Raji (cell line): ENCODE results near the gene MYLK.

Source experiments
- POLR2A ChIP-seq: IDR thresholded peaks from 2 replicates; pipeline ENCODE4 v1.6.1; 2011; ENCODE audit warnings: low read depth, low read length, control low read depth; ENCODE audit not compliant: insufficient read depth

MYLK gene

DNA sequence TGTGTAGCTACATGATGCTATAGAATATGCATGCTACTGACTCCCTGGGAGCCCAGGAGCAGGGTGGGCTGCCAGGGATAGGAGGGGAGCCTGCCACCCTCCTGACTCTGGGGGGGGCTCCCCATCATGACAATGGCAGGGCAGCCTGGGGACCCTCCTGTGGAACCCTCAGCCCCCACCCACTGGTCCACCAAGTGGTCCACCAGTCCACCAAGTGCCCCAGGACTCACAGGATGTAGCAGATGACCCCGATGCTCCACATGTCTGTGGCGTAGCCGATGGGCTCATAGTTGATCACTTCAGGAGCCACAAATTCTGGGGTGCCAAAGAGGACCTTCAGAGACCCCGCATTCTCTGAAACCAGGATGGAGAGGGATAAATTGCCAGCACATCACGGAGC is 246.3 kb downstream of the MYLK start:
- TF ChIP-seq POLR2A, result no peak

- TF ChIP-seq POLR2A, result no peak
Observed at GRCh38 chr3:123637131-123637530, 247.0 kb downstream of the MYLK start.

DNA sequence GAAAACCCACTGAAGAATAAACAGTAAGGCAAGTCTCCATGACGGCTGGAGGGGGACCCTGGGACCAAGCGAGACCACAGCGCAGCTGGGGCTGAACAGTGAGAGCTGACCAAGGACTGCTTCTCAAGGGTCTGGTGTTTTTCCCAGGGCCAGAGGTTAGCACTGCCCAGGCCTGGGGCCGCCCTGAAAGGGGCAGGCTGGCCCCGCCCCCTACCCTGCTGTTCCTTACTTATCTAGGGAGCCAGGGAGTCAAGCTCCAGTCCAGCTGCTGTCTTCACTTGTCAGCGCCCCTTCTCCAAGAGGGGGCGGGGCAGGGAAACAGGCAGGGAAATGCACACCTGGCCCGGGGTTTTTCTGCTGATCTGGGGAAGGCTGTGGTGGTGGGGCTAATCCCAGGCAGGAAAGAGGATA is 247.7 kb downstream of the MYLK start:
- TF ChIP-seq POLR2A, result no peak

DNA sequence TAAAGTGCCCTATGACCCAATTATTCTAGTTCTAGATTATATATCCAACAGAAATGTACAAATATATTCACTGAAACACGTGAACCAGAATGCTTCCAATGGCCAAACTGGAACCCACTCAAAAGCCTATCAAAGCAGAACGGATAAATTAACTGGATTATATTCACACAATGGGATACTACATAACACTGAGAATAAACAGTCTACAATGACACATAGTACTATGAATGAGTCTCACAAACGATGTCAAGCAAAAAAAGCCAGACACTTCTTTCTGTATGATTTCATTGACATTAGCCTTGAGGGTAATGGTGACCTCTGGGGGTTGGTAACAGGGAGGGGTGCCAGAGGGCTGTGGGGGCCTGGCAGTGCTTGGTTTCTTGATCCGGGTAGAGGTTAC is 248.4 kb downstream of the MYLK start:
- no peak for TF ChIP-seq POLR2A

GRCh38 chr3:123635217-123635616 is 248.9 kb downstream of the MYLK start:
- TF ChIP-seq POLR2A, result no peak

GRCh38 chr3:123634149-123635051 is 249.7 kb downstream of the MYLK start:
- TF ChIP-seq POLR2A, result no peak

- no peak for TF ChIP-seq POLR2A
Observed at GRCh38 chr3:123633530-123633929, 250.6 kb downstream of the MYLK start.

DNA sequence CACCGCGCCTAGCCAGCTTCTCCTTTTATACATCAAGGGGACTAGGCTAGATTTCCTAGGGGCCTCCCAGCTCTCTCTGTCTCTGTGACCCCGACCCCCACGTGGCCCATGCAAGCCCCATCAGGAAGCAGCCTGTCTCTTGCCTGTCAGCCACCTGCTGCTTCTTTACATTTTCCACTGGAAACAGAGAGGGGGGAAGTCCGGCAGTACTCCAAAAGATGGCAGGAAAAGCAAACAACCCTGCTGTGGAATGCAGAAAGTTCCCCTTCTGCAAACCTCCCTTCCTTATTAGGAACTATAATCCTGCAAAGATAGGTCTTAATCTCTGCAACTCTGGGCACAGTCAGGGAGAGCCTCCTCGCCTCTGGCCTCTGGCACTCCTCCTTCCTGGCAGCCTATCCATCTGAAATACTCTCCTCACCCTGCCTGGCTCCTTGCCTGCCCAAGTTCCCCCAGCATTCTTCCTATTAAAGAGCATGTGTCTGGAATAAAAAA is 251.9 kb downstream of the MYLK start:
- TF ChIP-seq POLR2A, result no peak

DNA sequence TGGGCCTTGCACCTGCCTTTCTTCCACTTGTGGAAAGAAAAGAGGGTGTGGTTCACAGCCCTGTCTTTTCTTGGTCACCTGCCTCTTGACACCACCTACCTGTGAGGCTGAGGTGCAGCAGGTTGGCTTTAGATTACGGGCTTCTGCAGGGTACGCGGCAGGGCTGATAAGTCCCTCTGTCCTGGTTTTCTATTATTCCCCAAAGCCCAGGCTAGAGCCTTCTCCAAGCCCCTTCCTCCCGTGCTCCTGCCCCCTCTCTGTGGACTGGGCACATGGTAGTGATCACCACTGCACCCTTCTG is 254.4 kb downstream of the MYLK start:
- no peak for TF ChIP-seq POLR2A

- no peak for TF ChIP-seq POLR2A
Observed at GRCh38 chr3:123628996-123629746, 255.0 kb downstream of the MYLK start.

GRCh38 chr3:123627673-123628670 is 256.2 kb downstream of the MYLK start:
- no peak for TF ChIP-seq POLR2A

- no peak for TF ChIP-seq POLR2A
Observed at GRCh38 chr3:123626881-123627280, 257.3 kb downstream of the MYLK start.

DNA sequence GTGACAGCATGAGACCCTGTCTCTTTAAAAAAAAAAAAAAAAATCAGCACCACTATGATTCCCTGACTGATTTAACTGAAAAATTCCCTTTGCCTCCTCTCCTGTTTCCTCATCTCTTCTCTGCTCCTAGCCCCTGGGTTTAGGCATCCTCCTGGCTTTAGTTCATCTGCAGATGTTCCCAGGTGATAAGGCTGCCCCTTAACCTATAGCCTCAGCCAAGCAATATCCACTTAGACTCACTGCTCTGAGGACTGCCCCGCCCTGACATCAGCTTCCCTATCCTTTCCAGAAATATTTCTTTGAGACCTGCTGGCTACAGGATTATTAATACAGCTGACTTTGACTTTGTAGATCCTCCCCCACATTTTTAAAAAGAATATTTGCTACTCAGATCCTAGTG is 259.8 kb downstream of the MYLK start:
- TF ChIP-seq POLR2A, result no peak

- no peak for TF ChIP-seq POLR2A
Observed at GRCh38 chr3:123623346-123623880, 260.7 kb downstream of the MYLK start.

- no peak for TF ChIP-seq POLR2A
Observed at GRCh38 chr3:123622766-123623165, 261.4 kb downstream of the MYLK start.
